Measurements from ENCODE around the gene TAT.
A peak's percentile ranks its signal among the peaks of the same experiment; 100 is the strongest.
"Not testable (repeated sequence)": the region's sequence is repeated elsewhere in the genome, so short reads cannot be mapped to it uniquely, and the experiment has no call there.

The TAT gene

GRCh38 chr16:71584543-71585317 lies 7.8 kb upstream of the TAT start:
- DNase-seq, result no peak

- not testable (repeated sequence) for DNase-seq
These were observed 5.6 kb upstream of the TAT start for GRCh38 chr16:71582553-71582848.

GRCh38 chr16:71574702-71575101 lies 2.2 kb downstream of the TAT start:
- DNase-seq, result no peak

GRCh38 chr16:71573387-71574094 lies 3.4 kb downstream of the TAT start:
- no peak for DNase-seq

- no peak for DNase-seq
These were observed 4.3 kb downstream of the TAT start for GRCh38 chr16:71572497-71573116.

- DNase-seq, result no peak
These were observed 6.7 kb downstream of the TAT start for GRCh38 chr16:71570144-71570543.

GRCh38 chr16:71569621-71570020 lies 7.3 kb downstream of the TAT start:
- DNase-seq, result no peak

GRCh38 chr16:71568551-71568950 lies 8.3 kb downstream of the TAT start:
- no peak for DNase-seq

- DNase-seq, result no peak
These were observed 9.0 kb downstream of the TAT start for GRCh38 chr16:71567931-71568330.

- DNase-seq, result no peak
These were observed 10.8 kb downstream of the TAT start for GRCh38 chr16:71565812-71566700.

- no peak for DNase-seq
These were observed 12.4 kb downstream of the TAT start for GRCh38 chr16:71564335-71564967.

- no peak for DNase-seq
These were observed 14.3 kb downstream of the TAT start for GRCh38 chr16:71562552-71562951.

GRCh38 chr16:71561886-71562285 lies 15.0 kb downstream of the TAT start:
- not testable (repeated sequence) for DNase-seq

GRCh38 chr16:71559855-71560254 lies 17.0 kb downstream of the TAT start:
- DNase-seq, result no peak

GRCh38 chr16:71557954-71558582 lies 18.8 kb downstream of the TAT start:
- DNase-seq, result no peak

- DNase-seq, result no peak
These were observed 19.6 kb downstream of the TAT start for GRCh38 chr16:71557299-71557698.

GRCh38 chr16:71555230-71555891 lies 21.5 kb downstream of the TAT start:
- DNase-seq, result no peak

GRCh38 chr16:71552698-71553503 lies 24.0 kb downstream of the TAT start:
- DNase-seq, result no peak

- no peak for DNase-seq
These were observed 29.7 kb downstream of the TAT start for GRCh38 chr16:71547168-71547567.

- DNase-seq, result peak; percentile 33
These were observed 34.5 kb downstream of the TAT start for GRCh38 chr16:71542377-71542776.

- DNase-seq, result no peak
These were observed 39.2 kb downstream of the TAT start for GRCh38 chr16:71537643-71538042.
